ENCODE results near the gene HOXB13.

Gene HOXB13

DNA sequence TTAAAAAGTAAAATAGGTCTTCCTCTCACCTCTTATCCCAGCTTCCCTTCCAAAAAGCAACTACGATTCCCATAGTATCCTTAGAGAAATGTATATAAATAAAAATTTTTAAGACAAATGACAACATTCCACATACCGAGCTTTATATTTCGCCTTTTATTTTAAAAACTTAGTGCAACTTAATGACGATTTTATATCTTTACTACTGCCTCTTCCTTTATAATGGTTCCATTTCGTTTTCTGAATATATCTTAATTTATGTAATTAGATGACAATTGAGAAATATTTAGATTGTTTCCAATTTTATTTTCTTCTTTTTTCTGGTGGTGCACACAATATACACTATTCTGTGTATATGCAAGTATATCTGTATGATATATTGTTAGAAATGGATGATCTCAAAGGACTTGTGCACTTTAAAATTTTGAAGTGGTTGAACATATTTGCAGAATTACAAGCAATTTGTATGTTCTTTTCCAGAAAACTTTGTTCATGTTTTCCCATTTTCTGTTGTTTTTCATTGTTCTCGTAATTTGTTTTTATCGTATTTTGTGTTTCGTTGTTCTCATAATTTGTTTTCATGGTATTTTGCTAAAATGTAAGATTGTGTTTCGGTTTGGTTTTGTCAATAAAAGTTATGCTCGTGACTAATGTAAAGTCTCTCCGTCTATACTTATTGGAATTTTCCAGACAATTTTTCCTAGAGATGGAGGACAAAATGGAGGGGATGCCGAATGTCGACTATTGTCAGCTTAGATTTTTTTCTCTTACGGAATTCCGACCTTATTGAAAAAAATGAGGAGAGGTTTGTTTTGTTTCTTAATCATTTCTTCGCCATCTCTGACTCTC, 20.4 kb upstream of the HOXB13 start:
- DNase-seq (ENCODE audit: low spot score), result no peak

DNA sequence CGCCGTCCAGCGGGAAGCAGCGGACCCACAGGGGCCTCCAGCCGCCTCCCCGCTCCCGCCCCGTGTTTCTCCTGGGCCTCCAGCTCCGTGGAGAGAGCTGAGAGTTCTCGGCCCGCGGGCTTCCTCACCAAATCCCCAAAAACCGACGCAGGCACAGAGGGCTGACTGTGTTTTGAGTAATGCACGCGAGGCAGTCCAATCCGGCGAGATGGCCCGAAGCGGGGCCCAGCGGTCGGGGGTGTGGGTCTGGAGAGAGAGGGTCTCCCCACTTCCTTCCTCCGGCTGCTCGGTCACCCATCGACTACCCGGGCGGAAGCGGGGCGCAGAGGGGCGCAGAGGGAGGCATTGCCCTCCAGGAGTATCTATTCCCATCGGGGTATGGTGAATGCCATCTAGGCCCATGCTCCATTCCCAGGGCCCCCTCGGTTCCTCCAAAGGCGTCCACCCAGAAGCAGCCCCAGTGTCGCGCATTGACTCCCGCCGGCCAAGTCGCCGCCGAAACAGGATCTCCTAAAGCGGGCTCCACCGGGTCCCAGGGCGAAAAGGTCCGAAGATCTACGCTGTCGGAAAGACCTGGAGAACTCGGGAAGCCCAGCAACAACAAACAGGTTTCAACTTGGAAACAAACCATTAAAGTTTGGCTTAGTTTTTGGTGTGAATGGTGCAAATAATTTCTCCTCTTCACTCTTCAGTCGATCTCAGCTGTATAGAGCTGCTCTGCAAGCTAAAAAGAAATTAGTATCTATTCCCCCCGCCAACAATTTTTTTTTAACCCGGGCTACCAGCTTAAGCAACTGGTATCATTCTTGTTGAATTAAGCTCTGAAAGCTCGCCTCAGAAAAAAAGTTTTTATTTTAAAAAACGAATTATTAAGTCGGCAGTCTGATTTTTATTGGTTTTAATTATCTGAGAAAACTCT, 19.2 kb upstream of the HOXB13 start:
- no peak for DNase-seq (ENCODE audit: low spot score)

DNA sequence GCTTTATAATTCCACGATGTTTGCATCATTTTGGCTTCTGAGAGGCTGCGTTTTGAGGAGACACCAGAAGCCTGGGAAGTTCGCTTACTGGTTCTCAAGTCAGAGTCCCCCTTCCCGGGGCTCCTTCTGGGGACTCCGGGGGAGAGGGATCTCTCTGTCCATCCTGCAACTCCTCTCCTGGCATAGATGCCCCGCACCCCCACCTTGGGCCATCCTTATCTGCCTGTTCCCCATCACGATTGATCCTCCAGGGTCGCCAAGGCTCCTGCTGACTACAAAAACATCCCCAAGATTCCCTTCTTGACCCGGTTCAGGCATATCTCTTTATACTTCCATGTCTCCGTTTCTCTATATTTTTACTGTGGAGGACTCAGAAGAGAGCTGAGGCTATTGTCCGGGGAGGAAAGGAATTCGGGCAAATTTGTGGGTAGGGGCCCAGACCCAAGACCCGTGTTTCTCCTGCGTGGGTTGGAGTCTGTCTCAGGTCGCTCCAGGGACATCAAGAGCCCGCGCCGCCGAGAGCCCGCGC, 18.4 kb upstream of the HOXB13 start:
- no peak for DNase-seq (ENCODE audit: low spot score)

DNA sequence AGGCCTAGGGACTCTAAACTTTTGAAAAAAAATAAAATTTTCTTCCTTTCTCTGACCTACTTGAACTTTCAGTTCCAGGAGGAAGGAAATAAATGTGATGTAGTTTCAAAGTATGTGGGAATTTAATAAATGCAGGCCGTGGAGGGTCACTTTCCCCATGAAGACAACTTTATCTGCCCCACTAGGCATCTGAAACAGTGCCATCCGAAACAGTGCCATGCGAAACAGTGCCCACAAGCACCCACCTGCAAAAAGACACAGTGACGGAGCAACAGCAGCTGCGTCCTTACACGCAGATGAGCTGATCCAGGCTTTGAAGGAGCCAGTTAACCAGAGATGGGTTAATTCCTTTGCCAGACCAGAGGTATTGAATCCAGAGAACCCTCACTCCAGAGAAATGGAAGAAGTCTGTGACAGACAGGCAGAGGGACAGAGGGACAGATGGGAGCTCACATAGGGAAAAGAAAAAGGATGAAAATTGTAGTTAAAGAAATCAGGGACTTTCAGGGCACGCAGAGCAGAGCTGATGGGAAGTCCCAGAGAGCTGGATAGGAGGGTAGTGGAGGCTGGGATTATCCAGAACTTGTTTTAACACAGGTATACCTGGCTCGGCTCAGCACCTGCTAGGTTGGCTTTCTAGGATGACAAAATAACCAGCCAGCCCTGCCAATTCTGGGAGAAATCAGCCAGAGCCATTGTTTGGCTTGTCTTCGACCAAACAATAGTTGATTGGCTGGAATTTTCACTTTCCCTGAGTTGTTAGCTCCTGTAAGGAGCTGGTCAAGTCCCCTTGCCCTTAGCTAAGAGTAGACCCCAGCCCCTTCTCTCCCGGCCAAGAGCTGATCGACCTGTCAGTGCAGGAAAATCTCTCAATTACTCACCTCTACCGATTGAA, 17.1 kb upstream of the HOXB13 start:
- DNase-seq (ENCODE audit: low spot score), result no peak

DNA sequence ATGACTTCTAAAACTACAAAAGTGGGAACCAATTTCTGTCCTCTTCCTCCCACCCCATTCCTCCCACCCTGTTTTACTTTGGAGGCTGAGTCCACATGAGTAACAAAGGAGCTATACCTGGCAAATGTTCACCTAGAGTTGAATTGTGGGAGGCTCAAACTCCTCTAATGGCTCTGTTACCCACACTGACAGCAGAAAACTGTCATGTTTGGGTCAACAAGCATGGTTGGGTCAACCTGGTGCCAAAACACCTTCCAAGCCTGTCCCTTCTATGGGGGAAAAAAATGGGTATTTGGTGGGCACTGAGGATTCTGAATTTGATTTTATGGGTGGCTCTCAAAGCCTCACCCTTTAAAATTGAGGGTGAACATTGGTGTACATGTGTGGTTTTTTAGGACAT, 12.0 kb upstream of the HOXB13 start:
- no peak for DNase-seq (ENCODE audit: low spot score)

DNA sequence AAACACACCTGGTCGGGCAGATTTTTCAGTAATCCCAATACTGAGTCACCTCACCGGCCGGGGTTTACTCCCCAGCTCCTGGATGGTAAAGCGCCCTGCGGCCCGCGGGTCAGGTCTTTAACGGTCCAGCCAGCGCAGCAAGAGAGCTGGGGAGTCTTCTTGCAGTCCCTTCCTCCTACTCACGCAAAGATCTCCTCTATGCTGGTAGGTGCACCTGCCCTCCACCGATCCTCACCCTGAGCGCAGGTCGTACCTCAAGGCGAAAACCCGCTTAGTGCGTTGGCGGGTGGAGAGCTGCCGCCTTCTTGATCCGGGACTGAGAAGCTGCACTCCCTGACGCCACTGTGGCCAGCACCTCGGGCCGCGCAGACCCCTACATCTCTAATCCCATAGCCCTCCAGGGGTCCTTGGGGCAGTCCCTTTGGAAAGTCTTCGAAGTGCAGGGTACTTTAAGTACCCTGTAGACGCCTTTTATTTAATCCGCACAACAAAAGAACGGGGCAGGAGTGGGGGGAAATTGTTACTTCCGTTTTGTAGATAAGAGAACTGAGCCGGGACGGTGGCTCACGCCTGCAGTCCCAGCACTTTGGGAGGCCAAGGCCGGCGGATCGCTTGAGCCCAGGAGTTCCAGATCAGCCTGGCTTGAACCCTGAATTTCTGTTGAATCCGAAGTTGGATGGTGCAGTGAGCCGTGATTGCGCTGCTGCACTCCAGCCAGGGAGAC, 10.4 kb upstream of the HOXB13 start:
- no peak for DNase-seq (ENCODE audit: low spot score)

DNA sequence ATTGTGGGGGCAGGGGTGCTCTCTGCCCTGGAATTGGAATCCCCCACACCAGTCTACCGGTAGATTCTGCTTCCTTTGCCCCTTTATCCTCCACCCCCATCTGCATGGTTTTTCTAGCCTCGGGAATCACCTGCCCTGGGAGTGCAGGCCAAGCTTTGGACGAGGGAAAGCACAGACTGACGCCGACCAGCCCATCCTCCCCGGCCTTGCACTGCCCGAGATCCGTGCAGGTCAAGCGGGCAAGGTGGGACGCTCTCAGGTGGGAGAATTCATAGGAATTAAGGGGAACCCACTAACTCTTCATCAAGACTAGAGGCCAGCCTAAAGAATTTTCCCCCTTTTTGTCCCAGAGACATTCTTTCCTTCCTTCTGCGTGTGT, 9.9 kb upstream of the HOXB13 start:
- no peak for DNase-seq (ENCODE audit: low spot score)

DNA sequence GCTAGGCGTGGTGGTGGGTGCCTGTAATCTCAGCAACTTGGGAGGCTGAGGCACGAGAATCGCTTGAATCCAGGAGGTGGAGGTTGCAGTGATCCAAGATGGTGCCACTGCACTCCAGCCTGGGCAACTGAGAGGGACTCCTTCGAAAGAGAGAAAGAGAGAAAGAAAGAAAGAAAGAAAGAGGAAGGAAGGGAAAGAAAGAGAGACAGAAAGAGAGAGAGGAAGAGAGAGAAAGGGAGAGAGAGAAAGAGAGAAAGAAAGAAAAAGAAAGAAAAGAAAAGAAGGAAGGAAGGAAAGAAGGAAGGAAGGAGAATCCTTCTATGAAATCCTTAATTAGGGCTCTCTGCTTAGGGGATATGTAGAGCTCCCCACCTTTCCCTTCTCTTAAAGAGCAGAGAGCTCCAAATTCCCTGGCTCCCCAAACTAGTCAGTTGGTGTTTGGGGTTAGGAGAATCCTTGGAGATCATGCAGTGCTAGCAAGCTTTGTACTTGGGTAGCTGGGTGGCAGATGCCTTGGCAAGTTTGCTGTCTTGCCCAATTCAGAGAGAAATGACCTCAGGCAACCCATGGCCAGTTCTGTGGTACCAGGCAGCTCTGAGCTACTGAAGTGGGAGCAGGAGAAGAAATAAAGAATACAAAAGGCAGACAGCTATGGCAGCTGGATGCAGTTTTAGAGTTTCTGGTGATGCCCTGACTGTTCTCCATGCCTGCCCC, 8.9 kb upstream of the HOXB13 start:
- no peak for DNase-seq (ENCODE audit: low spot score)

DNA sequence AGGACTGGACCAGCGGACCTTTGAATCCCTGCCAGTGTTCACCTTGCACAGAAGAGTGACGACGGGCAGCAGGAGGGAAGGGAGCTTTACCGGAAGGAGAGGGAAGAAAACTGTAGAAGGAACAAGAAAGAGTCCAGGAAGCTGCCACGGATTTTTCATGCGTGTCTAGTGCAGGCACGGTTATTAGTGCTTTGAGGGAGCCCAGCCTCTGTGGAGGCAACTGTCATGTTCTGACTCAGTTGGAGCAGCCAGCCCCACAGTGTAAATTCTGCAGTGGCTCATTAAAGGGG, 6.5 kb upstream of the HOXB13 start:
- DNase-seq (ENCODE audit: low spot score), result no peak

DNA sequence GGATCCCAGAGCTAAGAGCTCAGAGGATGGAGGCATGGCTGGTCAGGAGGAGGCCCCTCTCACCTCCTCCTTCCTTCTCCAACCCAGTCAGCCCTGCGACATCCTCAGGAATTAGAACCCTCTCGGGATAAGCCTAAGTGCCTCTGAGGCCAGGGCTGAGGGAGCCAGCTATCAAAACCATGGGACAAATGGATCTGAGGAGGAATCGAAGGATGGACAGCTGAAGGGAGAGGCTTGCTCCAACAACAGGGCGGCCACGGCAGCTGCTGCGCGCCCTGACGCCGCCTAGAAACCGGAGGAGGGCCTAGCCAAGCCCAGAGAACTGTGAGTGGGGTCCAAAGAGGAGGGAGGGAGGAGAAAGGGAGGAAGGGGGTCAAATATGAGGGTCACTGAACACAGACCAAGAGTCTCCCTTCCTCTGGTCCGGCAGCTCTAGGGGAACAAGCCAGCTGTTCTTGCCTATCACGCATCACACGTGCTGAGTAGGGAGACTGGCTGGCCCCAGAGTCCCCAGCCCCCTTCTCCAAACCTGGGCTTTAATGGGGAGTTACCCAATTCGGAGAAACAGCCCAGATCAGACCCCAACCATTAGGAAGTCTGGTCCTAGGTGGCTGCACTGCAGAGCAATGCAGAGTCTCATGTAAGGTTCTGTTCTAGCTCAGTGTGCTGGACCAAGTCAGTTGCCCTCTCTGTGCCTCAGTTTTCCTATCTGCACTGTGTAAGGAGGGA, 5.9 kb upstream of the HOXB13 start:
- no peak for DNase-seq (ENCODE audit: low spot score)

DNA sequence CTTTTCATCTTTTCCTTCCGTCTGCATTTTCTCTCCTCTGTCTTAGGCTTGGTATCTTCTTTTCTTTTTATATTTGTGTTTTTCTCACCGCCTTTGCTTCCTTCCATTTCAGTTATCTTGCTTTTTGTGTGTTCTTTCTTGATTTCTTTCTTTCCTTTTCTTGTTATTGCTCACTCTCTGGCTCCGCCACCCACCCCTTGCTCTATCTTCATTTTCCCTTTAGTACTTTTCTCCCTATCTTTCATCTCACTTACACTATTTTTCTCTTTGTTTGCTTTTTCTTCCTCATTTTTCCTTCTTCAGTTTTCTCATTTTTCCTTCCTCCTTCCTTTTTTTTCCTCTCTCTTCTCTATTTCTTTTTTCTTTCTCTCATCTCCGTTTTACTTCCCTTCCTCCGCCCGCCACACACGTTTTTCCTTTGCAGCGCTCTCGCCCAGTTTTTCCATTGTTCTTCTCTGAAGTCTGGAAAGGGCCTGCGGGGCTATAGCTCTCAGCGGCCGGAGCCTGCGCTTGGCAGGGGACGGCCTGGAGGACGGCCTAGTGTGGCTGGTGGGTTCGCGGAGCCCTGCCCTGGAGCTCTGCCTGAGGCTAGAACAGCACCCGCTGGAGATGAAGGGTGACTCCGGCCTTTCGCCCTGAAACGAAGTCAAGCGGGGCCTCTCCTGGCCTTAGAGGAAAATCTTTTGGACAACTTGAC, 5.2 kb upstream of the HOXB13 start:
- DNase-seq (ENCODE audit: low spot score), result no peak

DNA sequence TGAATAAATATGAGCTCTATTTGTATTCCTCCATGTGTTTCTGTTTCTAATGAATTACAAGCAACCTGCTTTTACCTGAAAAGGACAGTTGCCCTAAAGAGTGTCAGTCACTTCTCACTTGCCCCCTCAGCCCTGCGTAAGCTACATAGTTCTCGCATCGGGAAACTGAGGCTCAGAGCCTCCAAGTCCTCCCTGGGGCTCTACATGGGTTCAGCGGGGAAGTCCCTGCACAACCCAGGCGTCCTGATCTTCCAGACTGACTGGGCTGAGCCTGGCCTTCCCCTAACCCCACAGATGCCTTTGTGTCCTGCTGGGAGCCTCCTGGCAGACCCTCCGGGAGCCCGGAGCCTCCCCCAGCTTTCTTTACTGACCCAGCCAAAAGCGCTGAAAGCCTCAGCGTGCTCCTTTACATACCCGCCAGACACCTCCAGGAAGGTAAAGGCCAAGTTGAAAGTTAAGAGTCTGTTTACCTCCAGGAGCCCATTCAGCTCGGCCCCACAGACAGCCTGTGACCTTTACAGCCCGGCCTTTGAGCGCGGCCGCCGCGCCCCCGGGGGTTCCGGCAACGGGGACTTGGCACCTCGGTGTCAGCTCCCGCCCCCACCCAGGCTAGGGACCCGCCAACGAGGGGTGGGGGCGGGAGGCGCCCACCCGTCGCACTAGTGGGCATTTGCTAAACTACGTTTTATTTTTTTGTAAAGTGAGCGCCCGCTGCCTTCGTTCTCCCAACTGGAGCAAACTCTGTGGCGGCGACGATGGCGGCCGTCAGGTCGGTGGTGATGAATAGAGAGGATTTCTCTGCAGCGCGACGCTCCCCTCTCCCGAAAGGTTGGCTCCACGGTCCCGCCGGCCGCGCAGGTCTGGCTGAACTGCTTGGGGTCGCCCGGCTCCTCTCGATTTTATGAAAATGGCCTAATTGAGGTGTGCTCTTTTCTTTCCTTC, 4.4 kb upstream of the HOXB13 start:
- no peak for DNase-seq (ENCODE audit: low spot score)

DNA sequence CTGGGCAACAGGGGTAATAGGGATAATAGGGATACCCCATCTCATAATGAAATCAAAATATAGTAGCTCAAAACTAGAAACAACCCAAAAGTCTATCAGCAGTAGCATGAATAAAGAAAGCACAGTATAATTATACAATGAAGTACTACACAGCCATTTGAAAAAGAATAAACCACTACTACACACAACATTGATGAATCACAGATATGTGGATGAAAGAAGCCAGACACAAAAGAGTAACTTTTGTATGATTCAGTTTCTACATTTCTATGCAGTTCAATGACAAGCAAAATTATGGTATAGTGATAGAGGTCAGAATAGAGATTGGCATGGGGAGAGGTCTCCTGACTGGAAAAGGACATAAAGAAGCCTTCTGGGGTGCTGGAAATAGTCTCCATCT, 2.8 kb upstream of the HOXB13 start:
- no peak for DNase-seq (ENCODE audit: low spot score)

DNA sequence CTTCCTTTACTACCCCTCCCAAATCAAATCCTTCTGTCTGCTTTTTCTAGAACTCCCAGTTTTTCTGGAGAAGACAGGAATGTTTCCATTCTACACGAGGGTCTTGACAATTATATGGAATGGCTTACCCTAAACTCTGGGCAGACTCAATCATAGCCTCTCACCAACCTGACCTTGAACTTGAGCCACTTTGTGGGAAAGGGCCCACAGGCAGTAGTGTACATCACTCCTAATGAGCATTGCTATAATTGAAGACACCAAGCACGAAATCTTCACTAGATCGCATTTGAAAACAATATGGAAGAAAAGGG, 1.6 kb upstream of the HOXB13 start:
- DNase-seq (ENCODE audit: low spot score), result no peak

DNA sequence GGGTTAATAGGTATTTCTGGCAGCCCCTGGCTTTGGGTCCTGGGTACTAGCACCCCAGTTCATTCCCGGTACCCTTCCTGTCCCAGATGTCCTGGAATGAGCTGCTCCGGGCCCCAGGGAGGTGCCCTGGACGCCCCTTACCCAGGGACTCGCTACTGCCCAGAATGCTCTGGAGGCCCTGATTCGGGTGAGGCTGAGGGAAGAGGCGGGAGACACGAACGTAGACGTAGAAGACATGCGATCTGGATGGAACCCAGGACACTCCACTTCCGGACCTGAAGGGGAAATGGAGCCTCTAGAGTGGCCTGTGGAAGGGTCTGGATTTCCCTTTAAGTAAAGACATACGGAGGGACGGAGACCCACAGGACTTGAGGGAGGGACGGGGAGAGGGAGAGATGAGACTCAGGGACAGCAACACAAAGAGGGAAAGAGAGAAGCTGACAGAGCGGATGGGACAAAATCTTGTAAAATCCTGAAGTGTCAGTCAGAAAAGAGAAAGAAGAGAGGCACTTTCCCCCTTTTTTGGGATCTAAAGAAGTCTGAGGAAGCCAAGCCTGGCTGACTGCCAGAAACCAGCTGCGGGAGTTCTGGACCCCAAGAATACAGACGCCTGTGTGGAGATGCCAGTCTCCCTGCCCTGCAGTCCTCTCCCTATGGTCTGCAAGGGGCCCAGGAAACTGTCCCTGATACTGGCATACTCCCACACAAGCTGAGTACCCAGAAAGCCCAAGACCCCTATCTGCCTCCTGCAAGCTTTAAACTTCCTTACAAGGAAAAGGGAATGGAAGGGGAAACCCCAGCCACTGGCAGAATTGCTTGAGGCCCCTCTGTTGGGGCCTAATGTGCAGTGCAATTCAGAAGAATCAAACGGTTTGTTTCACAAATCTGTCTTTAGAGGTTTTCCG, 1.0 kb upstream of the HOXB13 start:
- DNase-seq (ENCODE audit: low spot score), result no peak

DNA sequence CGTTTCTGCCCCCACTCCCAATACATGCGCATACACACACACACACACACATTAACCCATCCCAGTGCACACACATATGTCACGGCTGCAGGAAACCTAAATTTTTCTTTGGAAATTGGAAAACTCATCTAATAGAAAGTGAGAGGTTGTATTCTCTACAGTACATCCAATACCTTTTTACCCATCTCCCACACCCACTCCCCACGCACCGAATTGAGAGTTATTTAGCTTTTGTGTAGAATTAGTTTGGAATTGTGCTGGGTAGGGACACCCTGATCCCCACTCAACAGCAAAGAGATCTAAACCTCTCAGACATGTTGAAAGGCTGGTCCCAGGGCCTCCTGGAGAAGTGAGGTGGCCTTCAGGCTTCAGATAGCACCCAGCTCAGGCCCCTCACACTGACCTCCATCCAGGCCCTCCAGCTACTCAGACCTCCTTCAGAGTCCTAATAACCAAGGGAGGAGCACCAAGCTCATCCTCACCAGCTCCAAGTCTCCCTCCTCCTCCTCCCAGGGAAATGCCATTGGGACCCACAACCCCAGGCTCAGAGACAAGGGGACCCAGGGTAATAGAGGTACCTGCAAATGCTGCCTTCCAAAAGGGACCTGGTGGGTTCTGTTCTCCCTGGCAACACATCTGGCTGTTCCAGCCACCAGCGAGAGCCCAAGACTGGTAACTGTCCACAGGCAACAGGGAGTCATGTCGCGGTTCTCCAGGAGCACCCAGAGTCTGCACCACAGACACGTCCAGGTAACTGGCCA, 955 bp downstream of the HOXB13 start:
- no peak for DNase-seq (ENCODE audit: low spot score)

DNA sequence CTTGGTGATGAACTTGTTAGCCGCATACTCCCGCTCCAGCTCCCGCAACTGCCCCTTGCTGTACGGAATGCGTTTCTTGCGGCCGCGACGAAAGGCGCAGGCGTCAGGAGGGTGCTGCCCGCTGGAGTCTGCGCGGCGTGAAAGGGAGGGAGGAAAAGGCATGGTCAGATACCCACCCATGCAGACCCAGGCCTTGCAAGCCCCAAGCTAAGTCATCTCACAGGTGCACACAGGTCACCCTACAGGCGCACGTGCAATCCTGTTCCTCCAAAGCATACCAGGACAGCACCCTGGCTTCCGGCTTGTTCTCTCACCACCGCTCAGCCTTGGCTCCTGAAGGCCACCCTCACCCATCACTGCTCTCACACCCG, 1.6 kb downstream of the HOXB13 start:
- no peak for DNase-seq (ENCODE audit: low spot score)

Measured in SW480 (cell line).